ENCODE data around the gene UPK1A.
A peak's percentile ranks its signal among the peaks of the same experiment; 100 is the strongest.

DNA sequence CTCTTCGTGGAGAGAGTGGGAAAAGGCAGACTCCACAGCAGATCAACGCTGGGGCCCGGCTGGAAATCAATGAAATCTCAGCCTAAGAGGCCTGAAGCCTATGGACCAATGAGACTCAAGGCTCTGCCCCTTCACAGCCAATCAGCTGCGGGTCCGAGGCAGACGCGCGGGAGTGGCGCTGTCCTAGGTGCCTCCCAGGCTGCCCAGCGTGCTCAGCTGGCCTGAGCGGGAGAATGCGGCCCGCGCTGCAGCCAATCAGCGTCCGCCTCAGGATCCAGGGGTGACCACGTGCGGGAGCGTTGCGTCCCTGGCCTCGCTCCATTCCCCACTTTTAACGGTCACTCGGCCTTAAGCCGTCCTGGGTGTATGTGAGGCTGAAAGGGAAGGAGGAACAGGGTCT, 37.9 kb downstream of the UPK1A start, which contains the start of gene ZBTB32:
- TF ChIP-seq, protein P1, sequence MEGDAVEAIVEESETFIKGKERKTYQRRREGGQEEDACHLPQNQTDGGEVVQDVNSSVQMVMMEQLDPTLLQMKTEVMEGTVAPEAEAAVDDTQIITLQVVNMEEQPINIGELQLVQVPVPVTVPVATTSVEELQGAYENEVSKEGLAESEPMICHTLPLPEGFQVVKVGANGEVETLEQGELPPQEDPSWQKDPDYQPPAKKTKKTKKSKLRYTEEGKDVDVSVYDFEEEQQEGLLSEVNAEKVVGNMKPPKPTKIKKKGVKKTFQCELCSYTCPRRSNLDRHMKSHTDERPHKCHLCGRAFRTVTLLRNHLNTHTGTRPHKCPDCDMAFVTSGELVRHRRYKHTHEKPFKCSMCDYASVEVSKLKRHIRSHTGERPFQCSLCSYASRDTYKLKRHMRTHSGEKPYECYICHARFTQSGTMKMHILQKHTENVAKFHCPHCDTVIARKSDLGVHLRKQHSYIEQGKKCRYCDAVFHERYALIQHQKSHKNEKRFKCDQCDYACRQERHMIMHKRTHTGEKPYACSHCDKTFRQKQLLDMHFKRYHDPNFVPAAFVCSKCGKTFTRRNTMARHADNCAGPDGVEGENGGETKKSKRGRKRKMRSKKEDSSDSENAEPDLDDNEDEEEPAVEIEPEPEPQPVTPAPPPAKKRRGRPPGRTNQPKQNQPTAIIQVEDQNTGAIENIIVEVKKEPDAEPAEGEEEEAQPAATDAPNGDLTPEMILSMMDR (IDR thresholded peaks at IDR 0.05; ENCODE audit: low read depth, low read length), result no peak
- TF ChIP-seq POLR2A (IDR thresholded peaks at IDR 0.05; ENCODE audit: extremely low read depth, insufficient read length) (no peak), MYC (IDR thresholded peaks at IDR 0.05; ENCODE audit: low read depth, low read length) (peak; percentile 31; the same call in 1 of the 2 replicates)

All from NB4 (cell line).